GM12878 (cell line): ENCODE results near the gene SEC11A.

ENCODE experiments used
- BACH1 ChIP-seq: fragments of 450-650 bp; IDR thresholded peaks from 2 replicates; pipeline ENCODE4 v1.6.1; 2017; ENCODE audit warnings: mild to moderate bottlenecking, borderline replicate concordance
- BCL11A ChIP-seq: IDR thresholded peaks from 2 replicates; pipeline ENCODE4 v1.6.1; 2011; ENCODE audit warnings: low read depth, low read length
- CHD2 ChIP-seq: IDR thresholded peaks from 2 replicates; pipeline ENCODE4 v1.6.1; 2011; ENCODE audit warnings: low read depth, low read length, improper control_type of control experiment, borderline replicate concordance
- CTCF ChIP-seq, 3 experiments: IDR thresholded peaks in 2 of 3; conservative IDR thresholded peaks in 1 of 3; 2 replicates each; pipeline ENCODE4 v1.5.1; 2011; ENCODE audit warnings: low read depth in 3 of 3, low read length in 3 of 3, mild to moderate bottlenecking in 3 of 3, control low read depth in 2 of 3, moderate library complexity in 2 of 3, inconsistent platforms in 1 of 3, mixed read lengths in 1 of 3; ENCODE audit not compliant: control insufficient read depth in 2 of 3, insufficient read depth in 1 of 3; ENCODE audit errors: extremely low read depth in 1 of 3
- EZH2 ChIP-seq: IDR thresholded peaks from 2 replicates; pipeline ENCODE4 v1.6.1; 2012; ENCODE audit warnings: low read depth, mild to moderate bottlenecking, control low read depth, inconsistent platforms, low read length, borderline replicate concordance; ENCODE audit not compliant: control insufficient read depth
- GABPA ChIP-seq: IDR thresholded peaks from 2 replicates; pipeline ENCODE4 v1.6.1; 2014; ENCODE audit warnings: antibody characterized with exemption, low read depth, mild to moderate bottlenecking, inconsistent platforms
- HDAC6 ChIP-seq: fragments of 200-600 bp; sonication (generic); IDR thresholded peaks from one replicate; pipeline ENCODE4 v1.8.0; 2017; ENCODE audit warnings: antibody characterized with exemption; ENCODE audit not compliant: unreplicated experiment
- IRF3 ChIP-seq: fragments of 450-650 bp; IDR thresholded peaks from 2 replicates; pipeline ENCODE4 v1.6.1; 2014; ENCODE audit warnings: mild to moderate bottlenecking
- MXI1 ChIP-seq: fragments of 150-350 bp; IDR thresholded peaks from 2 replicates; pipeline ENCODE4 v1.6.1; 2011; ENCODE audit warnings: low read depth, mild to moderate bottlenecking, inconsistent platforms, low read length, improper control_type of control experiment
- POLR2A ChIP-seq: IDR thresholded peaks from 2 replicates; pipeline ENCODE4 v1.6.1; 2011; ENCODE audit warnings: low read depth, mild to moderate bottlenecking, low read length
- SIN3A ChIP-seq: IDR thresholded peaks from 2 replicates; pipeline ENCODE4 v1.6.1; 2012; ENCODE audit warnings: low read depth, low read length, improper control_type of control experiment
- SMARCA5 ChIP-seq: fragments of 450-650 bp; IDR thresholded peaks from 2 replicates; pipeline ENCODE4 v1.6.1; 2017; ENCODE audit warnings: mild to moderate bottlenecking
- YY1 ChIP-seq: IDR thresholded peaks from 2 replicates; pipeline ENCODE4 v1.6.1; 2011; ENCODE audit warnings: low read depth, mild to moderate bottlenecking, low read length

GRCh38 chr15:84752195-84752594, 36.3 kb upstream of the SEC11A start:
- TF ChIP-seq EZH2 (no peak), BCL11A (no peak), CHD2 (no peak), IRF3 (no peak), CTCF (IDR thresholded peaks at IDR 0.05 in 2 of 3, conservative IDR thresholded peaks at IDR 0.05 in 1 of 3; ENCODE audit: control insufficient read depth in 2 of 3, extremely low read depth in 1 of 3, insufficient read depth in 1 of 3, low read depth in 3 of 3, low read length in 3 of 3) (no peak), SIN3A (no peak), POLR2A (no peak), SMARCA5 (no peak), GABPA (no peak), MXI1 (no peak), HDAC6 (no peak), YY1 (no peak), BACH1 (no peak)
